Retina (tissue), 1 donor: ENCODE data around the gene RBL1.
"Not testable (repeated sequence)": the region's sequence is repeated elsewhere in the genome, so short reads cannot be mapped to it uniquely, and the experiment has no call there.

Experiments used
- DNase-seq: peaks from one replicate; pipeline ENCODE4 v3.0.0-alpha.2; 2016

The RBL1 gene

DNA sequence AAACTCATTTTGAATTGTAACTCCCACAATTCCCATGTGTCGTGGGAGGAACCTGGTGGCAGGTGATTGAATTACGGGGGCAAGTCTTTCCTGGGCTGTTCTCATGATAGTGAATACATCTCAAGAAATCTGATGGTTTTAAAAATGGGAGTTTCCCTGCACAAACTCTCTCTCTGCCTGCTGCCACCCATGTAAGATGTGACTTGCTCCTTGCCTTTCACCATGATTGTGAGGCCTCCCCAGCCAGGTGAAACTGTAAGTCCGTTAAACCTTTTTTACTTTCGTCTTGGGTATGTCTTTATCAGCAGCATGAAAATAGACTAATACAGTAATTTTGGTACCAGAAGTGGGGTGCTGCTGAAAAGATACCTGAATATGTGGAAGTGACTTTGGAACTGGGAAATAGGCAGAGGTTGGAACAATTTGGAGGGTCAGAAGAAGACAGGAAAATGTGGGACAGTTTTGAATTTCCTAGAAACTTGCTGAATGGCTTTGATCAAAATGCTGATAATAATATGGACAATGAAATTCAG lies 102.9 kb downstream of the RBL1 start:
- no peak for DNase-seq

DNA sequence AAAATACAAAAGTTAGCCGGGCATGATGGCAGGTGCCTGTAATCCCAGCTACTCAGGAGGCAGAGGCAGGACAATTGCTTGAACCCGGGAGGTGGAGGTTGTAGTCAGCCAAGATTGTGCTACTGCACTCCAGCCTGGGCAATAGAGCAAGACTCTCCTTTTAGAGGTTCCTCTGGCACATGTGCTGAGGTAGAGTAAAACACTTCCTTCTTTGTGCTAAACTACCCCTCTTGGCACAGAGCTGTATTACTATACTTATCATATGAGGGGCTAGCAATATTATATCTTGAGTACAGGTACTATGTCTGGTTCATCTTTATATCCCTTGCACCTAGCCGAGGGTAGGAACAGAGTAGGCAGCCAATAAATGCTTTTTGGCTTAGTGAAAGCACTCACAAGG lies 104.1 kb downstream of the RBL1 start:
- DNase-seq: no peak

DNA sequence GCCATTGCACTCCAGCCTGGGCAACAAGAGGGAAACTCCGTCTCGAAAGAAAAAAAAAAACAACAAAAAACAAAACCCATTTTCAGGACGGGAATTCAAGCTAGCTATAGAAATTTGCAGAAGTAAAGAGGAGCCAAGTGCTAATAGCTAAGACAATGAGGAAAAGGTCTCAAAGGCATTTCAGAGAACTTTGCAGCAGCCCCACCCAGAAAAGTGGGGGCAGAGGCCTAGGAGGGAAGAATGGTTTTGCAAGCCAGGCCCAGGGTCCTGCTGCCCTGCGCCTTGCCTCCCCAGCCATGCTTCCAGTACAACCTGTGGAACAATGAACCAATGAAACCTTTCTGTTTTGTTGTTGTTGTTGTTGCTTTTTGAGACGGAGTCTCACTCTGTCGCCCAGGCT lies 106.0 kb downstream of the RBL1 start:
- DNase-seq: no peak

DNA sequence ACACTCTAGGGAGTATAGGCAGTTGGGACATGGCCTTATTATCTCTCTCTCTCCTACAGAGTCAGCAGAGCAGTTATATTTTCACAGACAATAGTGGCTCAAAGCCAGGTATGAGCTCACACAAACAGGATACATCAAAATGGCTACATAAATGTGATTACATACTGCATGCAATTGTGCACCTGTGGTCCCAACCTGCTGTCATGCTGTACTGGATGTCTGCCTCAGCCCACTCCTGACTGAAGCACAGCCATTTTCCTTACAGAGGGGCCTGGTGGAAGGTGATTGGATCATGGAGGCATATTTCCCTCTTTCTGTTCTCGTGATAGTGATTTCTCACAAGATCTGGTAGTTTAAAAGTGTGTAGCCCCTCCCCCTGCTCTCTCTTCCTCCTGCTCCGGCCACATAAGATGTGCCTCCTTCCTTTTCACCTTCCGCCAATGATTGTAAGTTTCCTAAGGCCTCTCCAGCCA lies 107.3 kb downstream of the RBL1 start:
- DNase-seq: no peak

DNA sequence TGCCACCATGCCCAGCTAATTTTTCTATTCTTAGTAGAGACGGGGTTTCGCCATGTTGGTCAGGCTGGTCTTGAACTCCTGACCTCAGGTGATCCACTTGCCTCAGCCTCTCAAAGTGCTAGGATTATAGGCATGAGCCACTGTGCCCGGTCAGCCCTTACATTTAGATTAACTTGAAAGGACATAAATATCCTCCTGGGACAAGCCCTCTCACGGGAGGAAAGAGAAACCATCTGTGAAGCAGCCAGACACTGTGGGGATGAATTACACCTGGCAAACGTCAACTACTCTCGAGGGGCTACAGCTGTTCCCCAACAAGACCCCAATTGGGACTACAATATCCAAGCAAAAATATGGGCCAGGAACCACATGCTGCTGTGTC lies 111.5 kb downstream of the RBL1 start:
- no peak for DNase-seq

DNA sequence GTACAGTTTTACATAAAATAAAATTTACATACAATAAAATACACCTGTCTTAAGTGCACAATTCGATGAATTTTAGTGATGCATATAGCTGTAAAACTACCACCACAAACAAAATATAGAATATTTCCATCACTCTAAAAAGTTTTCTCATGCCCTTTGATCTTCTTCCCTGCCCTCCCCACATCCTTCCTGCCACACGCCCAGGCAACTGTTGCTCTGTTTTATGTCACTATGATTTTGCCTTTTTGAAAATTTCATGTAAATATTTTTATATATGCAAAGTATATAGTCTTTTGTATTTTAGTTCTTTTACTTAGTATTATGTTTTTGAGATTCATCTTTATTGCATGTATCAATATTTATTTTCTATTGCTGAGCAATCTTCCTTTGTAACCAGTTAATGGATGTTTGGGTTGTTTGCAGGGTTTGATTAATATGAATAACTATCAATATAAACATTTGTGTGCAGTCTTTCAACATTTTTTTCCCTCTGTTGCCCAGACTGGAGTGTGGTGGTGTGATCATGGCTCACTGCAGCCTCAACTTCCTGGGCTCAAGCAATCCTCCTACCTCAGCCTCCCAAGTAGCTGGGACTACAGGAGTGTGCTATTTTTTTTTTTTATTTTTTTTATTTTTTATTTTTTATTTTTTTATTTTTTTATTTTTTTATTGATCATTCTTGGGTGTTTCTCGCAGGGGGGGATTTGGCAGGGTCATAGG lies 120.5 kb downstream of the RBL1 start:
- DNase-seq: no peak

DNA sequence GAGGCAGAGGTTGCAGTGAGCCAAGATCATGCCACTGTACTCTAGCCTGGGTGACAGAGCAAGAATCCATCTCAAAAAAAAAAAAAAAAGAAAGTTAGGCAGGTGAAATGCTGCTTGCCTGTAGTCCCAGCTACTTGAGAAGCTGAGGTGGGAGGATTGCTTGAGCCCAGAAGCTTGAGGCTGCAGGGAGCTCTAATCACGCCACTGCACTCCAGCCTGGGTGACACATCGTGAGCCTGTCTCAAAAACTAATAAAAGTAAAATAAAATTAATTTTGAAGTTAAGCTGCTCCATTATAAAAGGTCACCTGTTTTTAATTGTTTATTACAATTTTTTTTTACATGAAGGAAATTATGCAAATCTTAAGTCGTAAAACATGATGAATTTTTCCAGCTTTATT lies 121.1 kb downstream of the RBL1 start:
- no peak for DNase-seq

DNA sequence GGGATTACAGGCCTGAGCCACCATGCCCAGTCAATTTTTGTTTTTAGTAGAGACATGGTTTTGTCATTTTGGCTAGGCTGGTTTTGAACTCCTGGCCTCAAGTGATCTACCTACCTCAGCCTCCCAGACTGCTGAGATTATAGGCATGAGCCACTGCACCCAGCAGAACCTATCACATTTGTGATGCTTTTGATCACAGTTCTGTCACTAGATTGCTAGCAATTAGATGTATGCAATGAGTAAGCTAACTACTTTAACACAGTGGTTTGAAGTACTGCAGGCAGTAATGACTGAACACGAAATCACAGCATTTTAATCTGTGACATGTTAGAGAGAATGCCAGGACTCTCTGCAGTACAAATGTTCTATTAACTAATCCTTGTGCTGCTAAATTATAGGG lies 124.7 kb downstream of the RBL1 start:
- no peak for DNase-seq

DNA sequence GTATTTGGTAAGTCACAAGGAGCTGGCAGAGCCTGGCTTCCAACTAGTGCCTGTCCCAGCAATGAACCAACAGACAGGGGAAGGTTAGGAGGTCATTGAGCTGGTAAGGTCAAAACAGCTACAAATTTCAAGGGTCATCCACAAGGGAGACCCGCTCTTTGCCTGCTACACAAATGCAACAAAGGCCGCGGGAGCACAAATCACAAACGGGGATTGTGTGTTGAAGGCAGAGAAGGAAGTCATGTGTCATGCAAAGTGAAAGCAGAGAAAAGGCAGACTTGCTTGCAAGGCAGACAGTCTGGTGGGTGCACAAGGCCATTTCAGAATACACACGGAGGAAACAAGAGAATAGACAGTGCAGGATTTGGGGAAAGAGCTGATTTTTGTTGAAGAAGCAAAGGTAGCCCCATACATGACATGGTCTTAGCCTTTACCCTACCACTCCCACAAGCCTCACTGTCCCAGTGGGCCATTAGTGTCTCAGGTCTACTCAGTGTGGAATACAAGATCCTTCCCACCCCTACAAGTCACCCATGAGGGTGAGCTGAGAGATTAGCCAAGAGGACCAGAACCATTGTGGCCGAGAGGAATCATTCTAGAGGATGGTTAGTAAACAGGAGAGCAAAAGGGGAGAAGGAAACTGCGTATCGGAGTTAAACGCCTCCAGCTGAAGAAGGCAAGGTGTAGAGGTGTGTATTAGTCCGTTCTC lies 126.2 kb downstream of the RBL1 start:
- no peak for DNase-seq

DNA sequence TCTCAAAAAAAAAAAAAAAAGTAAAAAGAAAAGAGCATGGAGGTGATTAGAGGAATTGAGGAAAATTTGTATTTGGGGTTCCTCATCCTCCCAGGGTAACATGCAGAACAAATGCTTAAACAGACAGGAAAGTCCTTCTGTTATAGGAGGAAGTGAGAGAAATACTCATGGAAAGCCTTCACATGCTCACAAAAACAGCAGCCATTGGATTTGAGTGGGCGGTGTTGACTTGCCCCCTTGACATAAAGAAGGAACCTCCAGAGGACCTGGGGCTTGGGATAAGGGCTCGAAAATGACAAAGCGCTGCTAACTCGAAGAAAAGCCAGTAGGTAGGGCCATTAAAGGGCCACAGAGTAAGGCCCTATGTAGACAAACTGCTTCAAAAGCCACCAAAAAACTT lies 126.7 kb downstream of the RBL1 start:
- DNase-seq: no peak

DNA sequence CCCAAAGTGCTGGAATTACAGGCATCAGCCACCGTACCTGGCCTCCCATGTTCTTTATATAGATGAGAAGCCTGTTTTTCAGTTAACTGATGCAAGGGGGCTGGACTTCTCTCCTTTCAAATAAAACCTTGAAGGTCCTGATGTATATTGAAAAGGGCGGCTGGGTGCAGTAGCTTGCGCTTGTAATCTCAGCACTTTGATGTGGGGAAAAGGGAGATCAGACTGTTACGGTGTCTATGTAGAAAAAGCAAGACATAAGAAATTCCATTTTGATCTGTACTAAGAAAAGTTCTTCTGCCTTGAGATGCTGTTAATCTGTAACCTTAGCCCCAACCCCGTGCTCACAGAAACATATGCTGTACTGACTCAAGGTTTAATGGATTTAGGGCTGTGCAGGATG lies 128.2 kb downstream of the RBL1 start:
- DNase-seq: no peak

DNA sequence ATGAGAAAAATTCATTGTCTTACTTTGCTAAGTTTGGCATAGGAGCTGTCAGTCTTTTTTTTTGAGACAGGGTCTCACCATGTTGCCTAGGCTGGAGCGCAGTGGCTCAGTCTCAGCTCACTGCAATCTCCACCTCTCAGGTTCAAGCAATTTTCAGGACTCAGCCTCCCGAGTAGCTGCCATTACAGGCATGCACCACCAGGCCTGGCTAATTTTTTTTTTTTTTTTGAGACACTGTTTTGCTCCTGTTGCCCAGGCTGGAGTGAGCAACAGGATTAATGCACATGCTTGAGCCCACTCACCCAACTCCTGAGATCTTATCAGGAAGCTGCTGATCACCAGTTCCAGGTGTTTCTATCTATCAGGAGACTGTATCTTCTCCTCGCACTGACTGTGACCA lies 128.8 kb downstream of the RBL1 start:
- not testable (repeated sequence) for DNase-seq

DNA sequence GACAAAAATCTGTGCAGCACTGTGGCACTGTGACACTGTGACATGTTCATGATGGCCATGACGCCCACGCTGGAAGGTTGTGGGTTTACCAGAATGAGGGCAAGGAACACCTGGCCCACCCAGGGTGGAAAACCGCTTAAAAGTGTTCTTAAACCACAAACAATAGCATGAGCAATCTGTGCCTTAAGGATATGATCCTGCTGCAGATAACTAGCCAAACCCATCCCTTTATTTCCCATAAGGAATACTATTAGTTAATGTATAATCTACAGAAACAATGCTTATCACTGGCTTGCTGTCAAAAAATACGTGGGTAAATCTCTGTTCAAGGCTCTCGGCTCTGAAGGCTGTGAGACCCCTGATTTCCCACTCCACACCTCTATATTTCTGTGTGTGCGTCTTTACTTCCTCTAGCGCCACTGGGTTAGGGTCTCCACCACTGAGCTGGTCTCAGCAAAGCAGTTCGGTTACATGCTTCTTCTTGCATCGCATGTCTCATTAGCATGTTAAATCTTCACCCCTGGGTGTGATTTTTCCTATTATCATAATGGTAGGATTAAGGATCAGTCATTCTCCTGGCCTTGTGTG lies 133.3 kb downstream of the RBL1 start:
- not testable (repeated sequence) for DNase-seq

DNA sequence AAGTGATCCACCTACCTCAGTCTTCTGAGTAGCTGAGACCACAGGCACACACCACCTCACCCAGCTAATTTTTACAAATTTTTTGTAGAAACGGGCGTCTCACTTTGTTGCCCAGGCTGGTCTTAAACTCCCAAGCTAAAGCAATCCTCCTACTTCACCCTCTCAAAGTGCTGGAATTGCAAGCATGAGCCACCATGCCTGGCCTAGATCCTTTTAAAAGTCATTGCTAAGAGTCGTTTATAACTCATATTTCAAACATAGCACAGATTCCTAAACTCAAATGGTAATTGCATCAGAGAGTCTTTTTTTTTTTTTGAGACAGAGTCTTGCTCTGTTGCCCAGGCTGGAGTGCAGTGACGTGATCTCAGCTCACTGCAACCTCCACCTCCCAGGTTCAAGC lies 136.6 kb downstream of the RBL1 start:
- no peak for DNase-seq

DNA sequence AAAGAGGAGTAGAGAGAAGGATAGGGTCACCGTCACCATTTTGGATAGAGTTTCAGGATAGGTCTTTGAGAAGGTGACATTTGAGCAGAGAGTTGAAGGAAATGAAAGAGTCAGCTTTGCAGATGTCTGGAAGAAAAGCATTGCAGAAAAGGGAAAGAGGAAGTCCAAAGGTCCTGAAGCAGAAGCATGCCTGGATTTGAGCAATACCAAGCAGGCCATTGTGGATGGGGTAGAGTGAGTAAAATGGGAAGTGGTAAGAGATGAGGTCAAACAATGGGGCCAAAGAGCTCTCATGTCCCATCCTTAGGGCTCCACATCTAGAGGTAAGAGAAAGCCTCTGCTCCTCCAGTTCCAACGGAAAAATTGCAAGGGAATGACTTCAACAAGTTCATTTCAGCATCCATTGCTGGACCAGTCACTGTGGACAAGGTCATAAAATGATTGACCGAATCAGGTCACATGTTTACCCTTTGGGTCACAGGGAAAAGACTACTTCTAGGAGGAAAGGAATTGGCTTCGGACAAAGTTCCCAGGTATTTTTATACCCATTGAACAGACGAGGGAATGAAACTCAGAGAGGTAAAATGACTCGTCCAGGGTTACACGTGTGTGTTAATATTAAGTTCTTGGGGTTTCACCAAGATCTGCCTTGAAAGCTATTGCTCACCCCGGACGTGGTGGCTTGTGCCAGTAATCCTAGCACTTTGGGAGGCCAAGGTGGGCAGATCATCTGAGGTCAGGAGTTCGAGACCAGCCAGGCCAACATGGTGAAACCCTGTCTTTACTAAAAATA lies 137.7 kb downstream of the RBL1 start:
- DNase-seq: no peak

DNA sequence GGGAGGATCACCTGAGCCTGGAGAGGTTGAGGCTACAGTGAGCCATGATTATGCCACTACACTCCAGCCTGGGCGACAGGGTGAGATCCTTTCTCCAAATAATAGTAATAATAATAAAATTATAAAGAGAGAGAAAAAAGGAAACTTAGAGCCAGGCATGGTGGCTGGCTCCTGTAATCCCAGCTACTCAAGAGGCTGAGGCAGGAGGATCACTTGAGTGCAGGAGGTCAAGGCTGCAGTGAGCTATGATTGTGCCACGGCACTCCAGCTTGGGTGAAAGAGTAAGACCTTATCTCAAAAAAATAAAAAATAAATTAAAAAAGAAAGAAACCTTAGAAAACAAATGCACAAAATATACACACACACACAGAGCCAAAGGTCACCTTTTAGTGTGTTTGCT lies 139.1 kb downstream of the RBL1 start:
- no peak for DNase-seq

DNA sequence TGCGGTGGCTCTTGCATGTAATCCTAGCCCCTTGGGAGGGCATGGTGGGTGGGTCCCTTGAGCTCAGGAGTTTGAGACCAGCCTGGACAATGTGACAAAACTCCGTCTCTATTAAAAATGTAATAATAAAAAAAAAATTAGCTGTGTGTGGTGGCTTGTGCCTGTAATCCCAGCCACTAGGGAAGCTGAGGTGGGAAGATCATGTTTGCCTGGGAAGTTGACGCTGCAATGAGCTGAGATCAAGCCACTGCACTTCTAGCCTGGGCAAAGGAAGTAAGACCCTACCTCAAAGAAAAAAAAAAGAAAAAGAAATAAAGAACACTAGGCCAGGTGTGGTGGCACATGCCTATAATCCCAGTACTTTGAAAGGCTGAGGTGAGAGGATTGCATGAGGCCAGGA lies 139.8 kb downstream of the RBL1 start:
- DNase-seq: no peak

DNA sequence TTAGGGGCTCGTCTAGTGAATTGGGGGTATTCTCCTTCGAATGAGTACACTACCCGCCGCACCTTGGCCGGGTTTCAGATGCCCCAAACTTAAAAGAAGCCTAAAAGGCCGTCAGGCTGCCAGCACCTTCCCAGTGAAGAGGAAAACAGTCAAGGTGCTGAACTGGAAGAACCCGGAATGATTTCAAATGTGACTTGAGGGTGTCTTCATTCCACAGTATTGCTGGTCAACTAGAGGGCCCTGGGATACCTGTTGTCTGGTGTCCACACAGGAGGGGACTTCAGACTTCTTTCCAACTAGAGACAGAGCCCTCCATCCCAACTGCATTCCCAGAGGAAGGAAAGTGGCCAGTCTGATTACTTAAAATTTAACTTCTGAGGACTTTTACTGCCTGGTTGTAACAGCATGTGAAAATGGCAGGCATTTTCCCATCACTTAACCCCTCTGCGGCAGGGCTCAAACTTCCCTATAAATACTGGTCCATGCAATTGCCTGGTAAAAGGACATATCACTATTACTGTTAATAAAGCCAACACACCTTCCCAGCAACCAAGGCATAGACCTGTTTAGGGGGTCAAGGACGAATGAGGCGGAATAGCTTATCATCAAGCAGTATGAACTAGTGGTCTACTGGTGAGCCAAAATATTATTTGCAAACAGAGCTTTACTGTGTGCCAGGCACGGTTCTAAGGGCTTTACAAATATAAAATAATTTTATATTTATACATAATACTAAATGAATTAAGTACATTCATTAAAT lies 143.6 kb downstream of the RBL1 start:
- DNase-seq: no peak

DNA sequence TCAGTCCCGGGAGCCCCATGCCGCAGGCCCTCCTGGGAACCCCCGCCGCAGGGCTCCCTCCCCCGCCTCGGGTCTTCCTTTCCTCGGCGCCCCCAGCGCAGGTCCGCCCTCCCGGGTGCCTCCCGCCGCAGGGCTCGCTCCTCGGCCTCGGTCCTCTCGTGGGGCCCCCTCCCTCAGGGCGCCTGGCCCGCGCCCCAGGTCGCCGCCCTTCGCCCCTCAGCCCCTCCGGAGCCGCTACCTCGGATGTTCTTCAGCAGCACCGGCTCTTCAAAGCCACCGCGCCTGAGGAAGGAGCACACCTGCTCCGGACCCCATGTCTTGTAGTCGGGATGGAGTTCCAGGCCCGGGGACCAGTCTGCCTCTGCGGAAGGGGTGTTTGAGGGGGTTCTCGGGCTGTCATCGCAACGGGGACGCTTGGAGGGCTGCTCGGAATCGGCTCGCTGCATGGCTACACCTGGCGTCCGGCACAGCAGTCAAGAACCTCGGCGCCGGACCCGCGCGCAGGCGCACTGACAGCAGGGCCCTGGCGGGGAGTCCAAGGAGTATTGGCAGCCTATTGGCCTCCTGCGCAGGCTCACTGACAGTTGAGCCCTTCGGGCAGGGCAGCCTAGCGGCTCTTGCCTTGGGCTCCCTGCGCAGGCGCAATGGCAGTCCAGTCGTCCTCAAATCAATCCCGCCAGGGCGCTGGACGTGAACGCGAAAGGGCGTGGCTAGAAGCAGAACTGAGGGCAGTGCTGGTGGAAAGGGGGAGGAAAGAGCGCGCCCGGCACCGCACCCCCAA lies 144.4 kb downstream of the RBL1 start, which contains the start of gene SAMHD1:
SAMHD1 (minus strand) TSS at position 511 of the 781 bp plus-strand sequence; CDS start at position 446, 65 bp downstream.
- DNase-seq: peak; percentile 91

DNA sequence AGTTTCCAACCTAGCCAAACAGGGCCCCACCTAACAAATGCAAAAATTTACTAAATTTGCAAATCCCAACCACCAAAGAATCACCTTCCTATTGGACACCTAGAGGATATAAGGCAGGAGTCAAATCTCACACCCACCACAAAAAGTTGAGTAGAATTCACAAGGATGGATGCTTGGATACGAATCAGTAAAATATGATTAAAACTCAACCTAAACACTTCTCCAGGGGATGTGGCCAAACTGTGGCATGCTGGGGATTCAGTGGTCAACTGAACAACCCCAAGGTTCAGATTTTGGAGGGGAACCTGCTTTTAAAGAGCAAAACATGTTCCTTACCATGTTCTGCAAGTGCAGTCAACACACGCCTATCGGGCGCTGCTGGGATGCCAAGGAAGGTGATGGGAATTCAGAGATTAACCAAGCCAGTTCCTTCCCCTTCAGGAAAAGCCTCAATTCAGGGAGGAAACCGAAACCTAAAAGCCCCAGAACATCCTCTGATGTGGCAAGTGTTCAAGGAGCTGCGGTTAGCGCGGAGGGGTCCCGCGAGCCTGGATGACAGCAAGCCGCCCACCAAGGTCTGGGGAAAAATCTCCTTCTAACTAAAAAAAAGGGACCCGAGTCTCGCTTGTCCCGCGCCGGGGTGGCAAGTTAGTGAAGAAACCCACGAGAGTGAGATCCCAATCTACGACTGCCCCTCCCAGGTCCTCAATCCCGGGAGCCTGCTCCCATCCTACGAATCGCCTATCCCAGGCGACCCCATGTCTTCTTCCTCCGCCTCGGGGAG lies 145.2 kb downstream of the RBL1 start:
- DNase-seq: no peak
